K562 (cell line): ENCODE results near the gene NOD1. TPM values are rescaled to one million over a fixed set of nuclear protein-coding genes. Genes with fewer than 3 reads are reported as not detected.

Experiments used
- ATAC-seq: fragments of 200-7000 bp; cut with Tn5 transposase; 3 replicates; pipeline ENCODE4 v1.9.1; 2020; ENCODE audit warnings: moderate library complexity
- BruUV-seq: library from RNA; stranded (reverse); fragments of 400-500 nt; replicated peaks from 2 replicates; lab custom pipeline; 2021; lab: Mats Ljungman, UMichigan
- CTCF ChIA-PET: fragments of 300-600 bp; formaldehyde crosslinking; extraction: SDS; loops from one replicate; lab custom pipeline; 2021; ENCODE audit warnings: low intra/inter-chr PET ratio; lab: Yijun Ruan, JAX
- POLR2A ChIA-PET: fragments of 300-600, 350-650 bp; sonication (Branson Sonifier 250); formaldehyde crosslinking; extraction: SDS; loops from one replicate; lab custom pipeline; 2021; ENCODE audit warnings: antibody characterized with exemption, inconsistent platforms; lab: Yijun Ruan, JAX
- DNase-seq, 4 experiments: peaks; one replicate each; pipeline versions ENCODE4 v3.0.0 to v3.0.0-alpha.2; 2011 to 2018; ENCODE audit warnings: low spot score in 3 of 4, mixed read lengths in 3 of 4; ENCODE audit errors: extremely low read depth in 1 of 4
- FAIRE-seq: peaks from 2 replicates; lab custom pipeline; 2011; peaks lifted over from hg19 to GRCh38; lab: Jason Lieb, UNC
- H2AFZ ChIP-seq: 2 replicates; pipeline ENCODE4 v1.6.0; 2011; ENCODE audit warnings: low read depth, low read length, control low read depth, inconsistent platforms
- H3K27ac ChIP-seq: fragments of 200-600 bp; 3 replicates; pipeline ENCODE4 v1.8.0; 2011; ENCODE audit warnings: low read depth, mild to moderate bottlenecking, control low read depth, inconsistent platforms, low read length, moderate library complexity, mixed read lengths; ENCODE audit errors: extremely low read depth
- H3K27me3 ChIP-seq, 2 experiments: fragments of 300-600 bp in 1 of 2; 2 replicates in 1 of 2; 3 replicates in 1 of 2; pipeline versions ENCODE4 v1.6.0 to v1.8.0; 2011; ENCODE audit warnings: inconsistent platforms in 2 of 2, low read length in 2 of 2, mild to moderate bottlenecking in 1 of 2, mixed read lengths in 1 of 2, moderate library complexity in 1 of 2; ENCODE audit not compliant: control insufficient read depth in 2 of 2, insufficient read depth in 2 of 2
- H3K36me3 ChIP-seq: fragments of 300-600 bp; 3 replicates; pipeline ENCODE4 v1.8.0; 2011; ENCODE audit warnings: mild to moderate bottlenecking, low read length, inconsistent platforms; ENCODE audit not compliant: control insufficient read depth, insufficient read depth
- H3K4me1 ChIP-seq, 2 experiments: fragments of 200-600 bp in 1 of 2; replicated peaks in 1 of 2; 2 replicates in 1 of 2; 3 replicates in 1 of 2; pipeline versions ENCODE4 v1.5.1 to v1.8.0; 2011; ENCODE audit warnings: inconsistent platforms in 2 of 2, low read length in 2 of 2, mild to moderate bottlenecking in 1 of 2, mixed read lengths in 1 of 2, moderate library complexity in 1 of 2; ENCODE audit not compliant: control insufficient read depth in 2 of 2, insufficient read depth in 2 of 2
- H3K4me2 ChIP-seq: 2 replicates; pipeline ENCODE4 v1.6.1; 2011; ENCODE audit warnings: low read length, control low read depth, inconsistent platforms, mixed read lengths; ENCODE audit not compliant: insufficient read depth
- H3K4me3 ChIP-seq: fragments of 200-600 bp; sonication (generic), shearing (Covaris generic); 2 replicates; pipeline ENCODE4 v1.5.1; 2016; ENCODE audit warnings: control low read depth, inconsistent platforms
- H3K79me2 ChIP-seq: fragments of 200-600 bp; 3 replicates; pipeline ENCODE4 v1.8.0; 2011; ENCODE audit warnings: low read length, inconsistent platforms; ENCODE audit not compliant: control insufficient read depth, insufficient read depth
- H3K9ac ChIP-seq, 2 experiments: 2 replicates each; pipeline versions ENCODE4 v1.6.0 to v1.6.1; 2011; ENCODE audit warnings: low read depth in 2 of 2, low read length in 2 of 2, control low read depth in 1 of 2, inconsistent platforms in 1 of 2, mild to moderate bottlenecking in 1 of 2, mixed read lengths in 1 of 2; ENCODE audit not compliant: insufficient read depth in 1 of 2
- H3K9me1 ChIP-seq: one replicate; pipeline ENCODE4 v1.6.0; 2011; ENCODE audit warnings: inconsistent platforms, mild to moderate bottlenecking, low read length, moderate library complexity; ENCODE audit not compliant: control insufficient read depth, insufficient read depth
- H3K9me3 ChIP-seq: replicated peaks from 2 replicates; pipeline ENCODE4 v1.5.1; 2011; ENCODE audit warnings: low read depth, low read length, inconsistent platforms; ENCODE audit not compliant: control insufficient read depth, insufficient read depth
- H4K20me1 ChIP-seq: replicated peaks from 2 replicates; pipeline ENCODE4 v1.6.1; 2011; ENCODE audit warnings: low read length, inconsistent platforms, mixed read lengths; ENCODE audit not compliant: control insufficient read depth, insufficient read depth
- BHLHE40 ChIP-seq: IDR thresholded peaks from 2 replicates; pipeline ENCODE4 v1.6.1; 2011; ENCODE audit warnings: low read length, improper control_type of control experiment
- CBX2 ChIP-seq: fragments of 200-600 bp; sonication (generic); IDR thresholded peaks from one replicate; pipeline ENCODE4 v1.6.1; 2012; ENCODE audit warnings: mild to moderate bottlenecking, low read length, inconsistent platforms; ENCODE audit not compliant: insufficient read depth, poor library complexity, severe bottlenecking
- FOS ChIP-seq: IDR thresholded peaks from 3 replicates; pipeline ENCODE4 v1.6.1; 2011; ENCODE audit not compliant: insufficient read length; ENCODE audit errors: extremely low read depth
- KLF6 ChIP-seq: fragments of 250-450 bp; sonication (Bioruptor Pico); IDR thresholded peaks from 2 replicates; pipeline ENCODE4 v1.4.0; 2020; ENCODE audit warnings: mild to moderate bottlenecking, moderate library complexity, borderline replicate concordance
- MEIS2 ChIP-seq: fragments of 450-650 bp; IDR thresholded peaks from 2 replicates; pipeline ENCODE4 v1.6.1; 2014; ENCODE audit warnings: mild to moderate bottlenecking; ENCODE audit not compliant: partially characterized antibody
- MYC ChIP-seq, 2 experiments: fragments of 250-450 bp in 1 of 2; sonication (Bioruptor Pico) in 1 of 2; IDR thresholded peaks; 2 replicates each; pipeline versions ENCODE4 v1.5.1 to v1.6.1; 2012 to 2021; ENCODE audit warnings: low read depth in 2 of 2, borderline replicate concordance in 1 of 2, improper control_type of control experiment in 1 of 2, low read length in 1 of 2, mild to moderate bottlenecking in 1 of 2, moderate library complexity in 1 of 2
- RBM25 ChIP-seq: fragments of 200-400 bp; formaldehyde crosslinking; IDR thresholded peaks from 2 replicates; pipeline ENCODE4 v1.6.1; 2018; ENCODE audit warnings: low read length, low read depth, moderate library complexity; ENCODE audit not compliant: severe bottlenecking
- TRIM24 ChIP-seq, 2 experiments: fragments of 450-650 bp; IDR thresholded peaks; 2 replicates each; pipeline ENCODE4 v1.6.1; 2016
- ZNF592 ChIP-seq: fragments of 450-650 bp; IDR thresholded peaks from 2 replicates; pipeline ENCODE4 v1.6.1; 2017; ENCODE audit warnings: antibody characterized with exemption, mild to moderate bottlenecking
- WGBS: fragments of 100-300 bp; shearing (Covaris generic); methylation state at CpG from one replicate; pipeline ENCODE4 v1.1.6; 2016; ENCODE audit warnings: low coverage, mixed read lengths; ENCODE audit not compliant: insufficient coverage; ENCODE audit errors: missing lambda C conversion rate; 5-methylcytosine and 5-hydroxymethylcytosine counted together
- in situ Hi-C: fragments of 300-500 bp; cut with MboI; formaldehyde crosslinking; loops from 4 replicates; pipeline ENCODE4 v1.15.0; 2018; ENCODE audit warnings: inconsistent platforms, mixed read lengths
- intact Hi-C: fragments of 100-400 bp; cut with micrococcal nuclease; formaldehyde crosslinking; loops from 2 replicates; pipeline ENCODE4 v1.14.2; 2022
- polyA plus RNA-seq, 8 experiments: library from polyadenylated mRNA; depleted of rRNA in 4 of 8; stranded (reverse) in 5 of 8; unstranded in 3 of 8; fragments of >200 nt; fragmentation: Nextera tagmentation in 2 of 8; fragmentation: Illumina TruSeq in 1 of 8; extraction: Ambion mirVana in 2 of 8; extraction: Trizol in 1 of 8; gene quantifications; 2 replicates each; pipeline versions ENCODE4 v1.2.1 to v1.2.3, GENCODE V29; 2011 to 2014; ENCODE audit warnings: inconsistent platforms in 1 of 8, missing spikeins in 1 of 8
- total RNA-seq, 7 experiments: library from RNA; depleted of rRNA in 6 of 7; stranded (reverse); fragments of >200 nt in 6 of 7; fragmentation: Illumina TruSeq in 2 of 7; extraction: Trizol in 2 of 7; gene quantifications; 2 replicates each; pipeline versions ENCODE4 v1.2.1 to v1.2.3, GENCODE V29; 2011 to 2021; ENCODE audit warnings: low replicate concordance in 1 of 7

The NOD1 gene
- total and polyA plus RNA-seq, 9 of the 15 experiments (the other 6 are each of a cell fraction or from before 2014, with no cell fraction given) = 0.34 to 7.1 (median 4.7) TPM

GRCh38 chr7:30437823-30438574 lies 40.6 kb downstream of the NOD1 start:
- no peak for ATAC-seq
- H3K4me3 ChIP-seq = no peak overlapping the region
- intact Hi-C loops (no loop called here), in situ Hi-C loops (no loop called here)
- WGBS = 64% methylated on average over 21 of the region's 21 CpGs
- H3K9ac ChIP-seq = peak overlapping the region in 1 of 2 experiments; percentile 31; a peak in 2 of 4 replicates
- ChIA-PET POLR2A (interaction anchor here (0.6 to 1.0 kb wide), 4 partner anchors 15 to 126 kb away, joined by 3 to 5 read pairs (median 4); no protein-coding TSS in a partner anchor), CTCF (no interaction called here)
- no peaks in the 10 kb centered on the region for H4K20me1 ChIP-seq
- no peaks in the 10 kb centered on the region for H3K9me3 ChIP-seq
- BruUV-seq = no TSS peak
- DNase-seq = no peak
- no peak overlapping the region for H2AFZ ChIP-seq
- H3K9me1 ChIP-seq = no peaks in the 10 kb centered on the region
- no peaks in the 10 kb centered on the region for H3K4me1 ChIP-seq
- no peak overlapping the region for H3K27ac ChIP-seq
- FAIRE-seq = no peak
- H3K79me2 ChIP-seq = no peaks in the 10 kb centered on the region
- no peak for TF ChIP-seq BHLHE40
- TF ChIP-seq MYC (IDR thresholded peaks at IDR 0.05; ENCODE audit: low read depth, low read length) = no peak
- TF ChIP-seq MYC (CRISPR knock-in tag; IDR thresholded peaks at IDR 0.05; ENCODE audit: borderline replicate concordance, low read depth) = no peak
- TF ChIP-seq FOS = no peak
- no peak for TF ChIP-seq KLF6 (CRISPR knock-in tag)
- TF ChIP-seq CBX2 = no peak
- TF ChIP-seq MEIS2 = no peak
- peak; percentile 58 for TF ChIP-seq RBM25
- no peak for TF ChIP-seq ZNF592
- TF ChIP-seq TRIM24 (IDR thresholded peaks at IDR 0.05) = no peak
- no peak overlapping the region for H3K4me2 ChIP-seq
- no peaks in the 10 kb centered on the region; the same call in 2 of the 3 replicates for H3K36me3 ChIP-seq
- no peaks in the 10 kb centered on the region for H3K27me3 ChIP-seq
